WTC11 (cell line): ENCODE measurements around the gene NAB2. TPM values are rescaled to one million over a fixed set of nuclear protein-coding genes. Genes with fewer than 3 reads are reported as not detected.
A peak's percentile ranks its signal among the peaks of the same experiment; 100 is the strongest.

ENCODE experiments used
- ATAC-seq: fragments of 200-7000 bp; cut with Tn5 transposase; 2 replicates; pipeline ENCODE4 v1.10.0; 2021; ENCODE audit warnings: mild to moderate bottlenecking, moderate library complexity
- CTCF ChIA-PET: fragments of 300-600 bp; sonication (Branson Sonifier 250); formaldehyde crosslinking; loops from one replicate; lab custom pipeline; 2021; ENCODE audit warnings: antibody characterized with exemption; lab: Charles Lee
- POLR2A ChIA-PET: fragments of 350-600 bp; sonication (Branson Sonifier 250); formaldehyde crosslinking; loops from one replicate; lab custom pipeline; 2021; ENCODE audit warnings: antibody characterized with exemption; lab: Charles Lee
- DNase-seq: peaks from one replicate; pipeline ENCODE4 v3.0.0; 2021; ENCODE audit warnings: low spot score
- H3K27ac Mint-ChIP-seq: 2 replicates; pipeline ENCODE4 v1.8.0; 2021; ENCODE audit warnings: mixed read lengths
- H3K27me3 Mint-ChIP-seq: 2 replicates; pipeline ENCODE4 v1.8.0; 2021; ENCODE audit warnings: low read depth, mild to moderate bottlenecking, moderate library complexity, mixed read lengths
- H3K36me3 Mint-ChIP-seq: 2 replicates; pipeline ENCODE4 v1.8.0; 2021; ENCODE audit warnings: mixed read lengths
- H3K4me1 Mint-ChIP-seq: 2 replicates; pipeline ENCODE4 v1.8.0; 2022; ENCODE audit warnings: mixed read lengths
- H3K4me3 Mint-ChIP-seq: 2 replicates; pipeline ENCODE4 v1.8.0; 2021; ENCODE audit warnings: mild to moderate bottlenecking, moderate library complexity, mixed read lengths
- H3K9me3 Mint-ChIP-seq: 2 replicates; pipeline ENCODE4 v1.8.0; 2021; ENCODE audit warnings: mixed read lengths
- ESRRA ChIP-seq: sonication (generic); formaldehyde crosslinking; IDR thresholded peaks from 2 replicates; pipeline ENCODE4 v1.8.1; 2022; ENCODE audit warnings: mild to moderate bottlenecking, missing genetic modification reagents, borderline replicate concordance
- JAZF1 ChIP-seq: fragments of 250-450 bp; sonication (Bioruptor Pico); IDR thresholded peaks from 2 replicates; pipeline ENCODE4 v1.9.0; 2021; ENCODE audit warnings: moderate library complexity, mild to moderate bottlenecking, inconsistent platforms
- NR1H2 ChIP-seq: sonication (generic); formaldehyde crosslinking; IDR thresholded peaks from 2 replicates; pipeline ENCODE4 v1.9.0; 2021; ENCODE audit warnings: mild to moderate bottlenecking, moderate library complexity, missing genetic modification reagents
- RORB ChIP-seq: fragments of 250-450 bp; sonication (Bioruptor Pico); IDR thresholded peaks from 2 replicates; pipeline ENCODE4 v1.9.0; 2021; ENCODE audit warnings: mild to moderate bottlenecking
- SMAD3 ChIP-seq: sonication (generic); formaldehyde crosslinking; IDR thresholded peaks from 2 replicates; pipeline ENCODE4 v1.8.0; 2022; ENCODE audit warnings: missing genetic modification reagents, mild to moderate bottlenecking, borderline replicate concordance
- SP1 ChIP-seq: sonication (generic); formaldehyde crosslinking; conservative IDR thresholded peaks from 2 replicates; pipeline ENCODE4 v1.8.1; 2022; ENCODE audit warnings: missing genetic modification reagents
- ZBTB21 ChIP-seq: sonication (generic); formaldehyde crosslinking; IDR thresholded peaks from 2 replicates; pipeline ENCODE4 v1.8.1; 2023; ENCODE audit warnings: mild to moderate bottlenecking, missing genetic modification reagents, borderline replicate concordance
- ZNF121 ChIP-seq: sonication (generic); formaldehyde crosslinking; IDR thresholded peaks from 2 replicates; pipeline ENCODE4 v1.8.0; 2023; ENCODE audit warnings: missing genetic modification reagents
- total RNA-seq: library from RNA; stranded (reverse); gene quantifications from 3 replicates; pipeline ENCODE4 v1.2.3, GENCODE V29; 2021
- TF ChIP-seq, protein P1 (sequence below): sonication (generic); formaldehyde crosslinking; IDR thresholded peaks from 2 replicates; pipeline ENCODE4 v1.8.1; 2023; ENCODE audit warnings: mild to moderate bottlenecking, missing genetic modification reagents
- TF ChIP-seq, protein P2 (sequence below): sonication (generic); formaldehyde crosslinking; IDR thresholded peaks from 2 replicates; pipeline ENCODE4 v1.8.1; 2023; ENCODE audit warnings: mild to moderate bottlenecking, missing genetic modification reagents, borderline replicate concordance
- TF ChIP-seq, protein P3 (sequence below): sonication (generic); formaldehyde crosslinking; conservative IDR thresholded peaks from 2 replicates; pipeline ENCODE4 v1.8.1; 2023; ENCODE audit warnings: mild to moderate bottlenecking, low read depth, missing genetic modification reagents, moderate library complexity
- TF ChIP-seq, protein P4 (sequence below): sonication (generic); formaldehyde crosslinking; IDR thresholded peaks from 2 replicates; pipeline ENCODE4 v1.8.1; 2022; ENCODE audit warnings: low read depth, mild to moderate bottlenecking, moderate library complexity, missing genetic modification reagents, borderline replicate concordance
- TF ChIP-seq, protein P5 (sequence below): fragments of 250-450 bp; sonication (Bioruptor Pico); IDR thresholded peaks from 2 replicates; pipeline ENCODE4 v1.8.0; 2021; ENCODE audit warnings: mild to moderate bottlenecking
- TF ChIP-seq, protein P6 (sequence below): sonication (generic); formaldehyde crosslinking; IDR thresholded peaks from 2 replicates; pipeline ENCODE4 v1.8.0; 2022; ENCODE audit warnings: mild to moderate bottlenecking, missing genetic modification reagents

NAB2 gene
- total RNA-seq, 1 experiment from 2014 or later, result 20.5 TPM

DNA sequence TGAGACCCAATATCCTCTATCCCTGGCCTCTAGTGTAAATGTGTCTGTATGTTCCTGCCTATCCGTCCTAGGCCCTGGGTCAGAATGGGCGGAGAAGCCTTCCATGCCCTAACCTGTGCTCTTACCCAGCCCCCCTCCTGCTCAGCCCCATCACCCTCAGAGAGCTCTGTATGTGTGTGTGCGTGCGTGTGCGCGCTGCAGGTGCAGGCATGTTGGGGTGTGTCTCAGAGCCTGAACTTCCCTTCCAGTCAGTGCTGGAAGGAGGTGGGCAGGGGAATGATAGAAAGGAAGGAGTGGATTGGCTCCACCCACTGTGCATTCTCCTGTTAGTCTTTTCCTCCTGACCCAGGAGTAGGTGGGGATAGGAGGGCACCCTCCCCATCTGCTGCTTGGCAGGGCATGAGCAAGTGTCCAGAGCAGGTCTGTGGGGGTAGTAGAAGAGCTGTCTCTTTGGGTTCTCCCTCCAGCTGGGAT lies 7.2 kb downstream of the NAB2 start:
- Mint-ChIP-seq H3K27ac (peak overlapping the region; percentile 85), H3K27me3 (no peaks in the 10 kb centered on the region), H3K4me3 (no peak overlapping the region), H3K9me3 (no peaks in the 10 kb centered on the region), H3K36me3 (peaks cover 38% of the 10 kb centered on the region), H3K4me1 (peaks cover 25% of the 10 kb centered on the region)
- TF ChIP-seq, protein P1, sequence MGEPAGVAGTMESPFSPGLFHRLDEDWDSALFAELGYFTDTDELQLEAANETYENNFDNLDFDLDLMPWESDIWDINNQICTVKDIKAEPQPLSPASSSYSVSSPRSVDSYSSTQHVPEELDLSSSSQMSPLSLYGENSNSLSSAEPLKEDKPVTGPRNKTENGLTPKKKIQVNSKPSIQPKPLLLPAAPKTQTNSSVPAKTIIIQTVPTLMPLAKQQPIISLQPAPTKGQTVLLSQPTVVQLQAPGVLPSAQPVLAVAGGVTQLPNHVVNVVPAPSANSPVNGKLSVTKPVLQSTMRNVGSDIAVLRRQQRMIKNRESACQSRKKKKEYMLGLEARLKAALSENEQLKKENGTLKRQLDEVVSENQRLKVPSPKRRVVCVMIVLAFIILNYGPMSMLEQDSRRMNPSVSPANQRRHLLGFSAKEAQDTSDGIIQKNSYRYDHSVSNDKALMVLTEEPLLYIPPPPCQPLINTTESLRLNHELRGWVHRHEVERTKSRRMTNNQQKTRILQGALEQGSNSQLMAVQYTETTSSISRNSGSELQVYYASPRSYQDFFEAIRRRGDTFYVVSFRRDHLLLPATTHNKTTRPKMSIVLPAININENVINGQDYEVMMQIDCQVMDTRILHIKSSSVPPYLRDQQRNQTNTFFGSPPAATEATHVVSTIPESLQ, result no peak
- TF ChIP-seq JAZF1 (CRISPR knock-in tag) (no peak), ZBTB21 (CRISPR knock-in tag) (no peak), SP1 (CRISPR knock-in tag) (no peak), RORB (no peak), NR1H2 (CRISPR knock-in tag) (no peak), ZNF121 (no peak), SMAD3 (CRISPR knock-in tag) (no peak)
- TF ChIP-seq, protein P2, sequence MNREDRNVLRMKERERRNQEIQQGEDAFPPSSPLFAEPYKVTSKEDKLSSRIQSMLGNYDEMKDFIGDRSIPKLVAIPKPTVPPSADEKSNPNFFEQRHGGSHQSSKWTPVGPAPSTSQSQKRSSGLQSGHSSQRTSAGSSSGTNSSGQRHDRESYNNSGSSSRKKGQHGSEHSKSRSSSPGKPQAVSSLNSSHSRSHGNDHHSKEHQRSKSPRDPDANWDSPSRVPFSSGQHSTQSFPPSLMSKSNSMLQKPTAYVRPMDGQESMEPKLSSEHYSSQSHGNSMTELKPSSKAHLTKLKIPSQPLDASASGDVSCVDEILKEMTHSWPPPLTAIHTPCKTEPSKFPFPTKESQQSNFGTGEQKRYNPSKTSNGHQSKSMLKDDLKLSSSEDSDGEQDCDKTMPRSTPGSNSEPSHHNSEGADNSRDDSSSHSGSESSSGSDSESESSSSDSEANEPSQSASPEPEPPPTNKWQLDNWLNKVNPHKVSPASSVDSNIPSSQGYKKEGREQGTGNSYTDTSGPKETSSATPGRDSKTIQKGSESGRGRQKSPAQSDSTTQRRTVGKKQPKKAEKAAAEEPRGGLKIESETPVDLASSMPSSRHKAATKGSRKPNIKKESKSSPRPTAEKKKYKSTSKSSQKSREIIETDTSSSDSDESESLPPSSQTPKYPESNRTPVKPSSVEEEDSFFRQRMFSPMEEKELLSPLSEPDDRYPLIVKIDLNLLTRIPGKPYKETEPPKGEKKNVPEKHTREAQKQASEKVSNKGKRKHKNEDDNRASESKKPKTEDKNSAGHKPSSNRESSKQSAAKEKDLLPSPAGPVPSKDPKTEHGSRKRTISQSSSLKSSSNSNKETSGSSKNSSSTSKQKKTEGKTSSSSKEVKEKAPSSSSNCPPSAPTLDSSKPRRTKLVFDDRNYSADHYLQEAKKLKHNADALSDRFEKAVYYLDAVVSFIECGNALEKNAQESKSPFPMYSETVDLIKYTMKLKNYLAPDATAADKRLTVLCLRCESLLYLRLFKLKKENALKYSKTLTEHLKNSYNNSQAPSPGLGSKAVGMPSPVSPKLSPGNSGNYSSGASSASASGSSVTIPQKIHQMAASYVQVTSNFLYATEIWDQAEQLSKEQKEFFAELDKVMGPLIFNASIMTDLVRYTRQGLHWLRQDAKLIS (CRISPR knock-in tag), result no peak
- TF ChIP-seq, protein P3, sequence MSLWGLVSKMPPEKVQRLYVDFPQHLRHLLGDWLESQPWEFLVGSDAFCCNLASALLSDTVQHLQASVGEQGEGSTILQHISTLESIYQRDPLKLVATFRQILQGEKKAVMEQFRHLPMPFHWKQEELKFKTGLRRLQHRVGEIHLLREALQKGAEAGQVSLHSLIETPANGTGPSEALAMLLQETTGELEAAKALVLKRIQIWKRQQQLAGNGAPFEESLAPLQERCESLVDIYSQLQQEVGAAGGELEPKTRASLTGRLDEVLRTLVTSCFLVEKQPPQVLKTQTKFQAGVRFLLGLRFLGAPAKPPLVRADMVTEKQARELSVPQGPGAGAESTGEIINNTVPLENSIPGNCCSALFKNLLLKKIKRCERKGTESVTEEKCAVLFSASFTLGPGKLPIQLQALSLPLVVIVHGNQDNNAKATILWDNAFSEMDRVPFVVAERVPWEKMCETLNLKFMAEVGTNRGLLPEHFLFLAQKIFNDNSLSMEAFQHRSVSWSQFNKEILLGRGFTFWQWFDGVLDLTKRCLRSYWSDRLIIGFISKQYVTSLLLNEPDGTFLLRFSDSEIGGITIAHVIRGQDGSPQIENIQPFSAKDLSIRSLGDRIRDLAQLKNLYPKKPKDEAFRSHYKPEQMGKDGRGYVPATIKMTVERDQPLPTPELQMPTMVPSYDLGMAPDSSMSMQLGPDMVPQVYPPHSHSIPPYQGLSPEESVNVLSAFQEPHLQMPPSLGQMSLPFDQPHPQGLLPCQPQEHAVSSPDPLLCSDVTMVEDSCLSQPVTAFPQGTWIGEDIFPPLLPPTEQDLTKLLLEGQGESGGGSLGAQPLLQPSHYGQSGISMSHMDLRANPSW (CRISPR knock-in tag), result no peak
- TF ChIP-seq, protein P4, sequence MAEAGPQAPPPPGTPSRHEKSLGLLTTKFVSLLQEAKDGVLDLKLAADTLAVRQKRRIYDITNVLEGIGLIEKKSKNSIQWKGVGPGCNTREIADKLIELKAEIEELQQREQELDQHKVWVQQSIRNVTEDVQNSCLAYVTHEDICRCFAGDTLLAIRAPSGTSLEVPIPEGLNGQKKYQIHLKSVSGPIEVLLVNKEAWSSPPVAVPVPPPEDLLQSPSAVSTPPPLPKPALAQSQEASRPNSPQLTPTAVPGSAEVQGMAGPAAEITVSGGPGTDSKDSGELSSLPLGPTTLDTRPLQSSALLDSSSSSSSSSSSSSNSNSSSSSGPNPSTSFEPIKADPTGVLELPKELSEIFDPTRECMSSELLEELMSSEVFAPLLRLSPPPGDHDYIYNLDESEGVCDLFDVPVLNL, result no peak
- TF ChIP-seq, protein P5, sequence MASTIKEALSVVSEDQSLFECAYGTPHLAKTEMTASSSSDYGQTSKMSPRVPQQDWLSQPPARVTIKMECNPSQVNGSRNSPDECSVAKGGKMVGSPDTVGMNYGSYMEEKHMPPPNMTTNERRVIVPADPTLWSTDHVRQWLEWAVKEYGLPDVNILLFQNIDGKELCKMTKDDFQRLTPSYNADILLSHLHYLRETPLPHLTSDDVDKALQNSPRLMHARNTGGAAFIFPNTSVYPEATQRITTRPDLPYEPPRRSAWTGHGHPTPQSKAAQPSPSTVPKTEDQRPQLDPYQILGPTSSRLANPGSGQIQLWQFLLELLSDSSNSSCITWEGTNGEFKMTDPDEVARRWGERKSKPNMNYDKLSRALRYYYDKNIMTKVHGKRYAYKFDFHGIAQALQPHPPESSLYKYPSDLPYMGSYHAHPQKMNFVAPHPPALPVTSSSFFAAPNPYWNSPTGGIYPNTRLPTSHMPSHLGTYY (CRISPR knock-in tag), result no peak
- CTCF ChIA-PET, result interaction anchor here (0.7 to 6.5 kb wide), 4 partner anchors 15 to 95 kb away, joined by 3 to 46 read pairs (median 6); partner anchors contain the start of gene STAT6
- DNase-seq, result no peak
- POLR2A ChIA-PET, result no interaction called here
- ATAC-seq, result no peak

DNA sequence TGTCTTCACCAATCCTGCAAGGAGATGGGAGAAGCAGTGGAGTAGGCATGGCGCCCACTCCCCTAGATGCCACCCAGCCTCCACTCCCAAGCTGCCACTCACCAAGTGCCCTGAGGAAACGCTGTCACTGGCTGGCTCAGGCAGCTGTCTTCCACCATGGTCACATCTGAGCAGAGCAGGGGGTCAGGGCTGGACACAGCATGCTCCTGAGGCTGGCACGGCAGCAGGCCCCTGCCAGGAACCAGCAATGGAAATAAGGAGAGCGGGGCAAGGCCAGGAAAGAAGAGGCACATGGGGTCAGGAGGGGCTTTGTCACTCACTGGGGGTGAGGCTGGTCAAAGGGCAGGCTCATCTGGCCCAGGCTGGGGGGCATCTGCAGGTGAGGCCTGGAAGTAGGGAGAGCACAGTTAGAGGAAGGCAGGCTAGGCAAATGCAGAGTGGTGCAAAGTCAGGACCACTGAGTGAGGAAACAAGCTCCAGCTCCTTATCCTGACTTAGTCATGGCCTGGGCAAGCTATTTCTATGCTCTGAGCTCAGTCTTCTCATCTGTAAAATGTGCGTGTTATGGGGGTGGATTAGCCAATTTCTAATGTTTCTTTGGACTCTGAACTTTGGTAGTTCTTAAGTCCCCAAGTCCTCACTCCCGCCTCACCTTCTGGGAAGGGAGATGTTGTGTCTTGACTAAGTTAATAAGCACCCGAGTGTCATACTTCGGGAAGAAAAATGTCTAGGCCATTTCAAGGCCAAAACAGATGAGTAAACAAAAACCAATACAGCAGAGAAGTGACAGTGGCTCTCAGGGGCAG lies 8.0 kb downstream of the NAB2 start:
- Mint-ChIP-seq H3K4me3 (no peak overlapping the region), H3K27me3 (no peaks in the 10 kb centered on the region), H3K4me1 (peaks cover 25% of the 10 kb centered on the region), H3K9me3 (no peaks in the 10 kb centered on the region), H3K27ac (peak overlapping the region; percentile 85; the same call in 1 of the 2 replicates), H3K36me3 (peaks cover 37% of the 10 kb centered on the region)
- CTCF ChIA-PET, result interaction anchor here (0.6 to 6.5 kb wide), 5 partner anchors 15 to 256 kb away, joined by 3 to 46 read pairs (median 4); partner anchors contain the start of gene STAT6
- DNase-seq (no peak), ATAC-seq (no peak)
- POLR2A ChIA-PET, result interaction anchor here (0.5 kb wide), 1 partner anchor 85 kb away, joined by 3 read pairs; no protein-coding TSS in a partner anchor
- TF ChIP-seq, protein P1, result no peak
- TF ChIP-seq ESRRA, result no peak
- TF ChIP-seq, protein P6, sequence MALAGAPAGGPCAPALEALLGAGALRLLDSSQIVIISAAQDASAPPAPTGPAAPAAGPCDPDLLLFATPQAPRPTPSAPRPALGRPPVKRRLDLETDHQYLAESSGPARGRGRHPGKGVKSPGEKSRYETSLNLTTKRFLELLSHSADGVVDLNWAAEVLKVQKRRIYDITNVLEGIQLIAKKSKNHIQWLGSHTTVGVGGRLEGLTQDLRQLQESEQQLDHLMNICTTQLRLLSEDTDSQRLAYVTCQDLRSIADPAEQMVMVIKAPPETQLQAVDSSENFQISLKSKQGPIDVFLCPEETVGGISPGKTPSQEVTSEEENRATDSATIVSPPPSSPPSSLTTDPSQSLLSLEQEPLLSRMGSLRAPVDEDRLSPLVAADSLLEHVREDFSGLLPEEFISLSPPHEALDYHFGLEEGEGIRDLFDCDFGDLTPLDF, result no peak
- TF ChIP-seq, protein P4, result no peak
